Measurements from ENCODE around the gene ZNF524.
"Not testable (repeated sequence)": the region's sequence is repeated elsewhere in the genome, so short reads cannot be mapped to it uniquely, and the experiment has no call there.

Gene ZNF524

GRCh38 chr19:55581823-55582223 is 18.3 kb upstream of the ZNF524 start:
- no peak for DNase-seq

GRCh38 chr19:55582284-55582683 is 17.8 kb upstream of the ZNF524 start:
- DNase-seq: not testable (repeated sequence)

GRCh38 chr19:55583897-55584296 is 16.2 kb upstream of the ZNF524 start:
- not testable (repeated sequence) for DNase-seq

GRCh38 chr19:55584871-55585270 is 15.2 kb upstream of the ZNF524 start:
- no peak for DNase-seq

GRCh38 chr19:55585658-55586339 is 14.3 kb upstream of the ZNF524 start:
- no peak for DNase-seq

GRCh38 chr19:55586976-55587668 is 13.0 kb upstream of the ZNF524 start:
- DNase-seq: peak; percentile 77

- no peak for DNase-seq
Observed at GRCh38 chr19:55588738-55589137, 11.3 kb upstream of the ZNF524 start.

GRCh38 chr19:55590109-55590508 is 10.0 kb upstream of the ZNF524 start:
- DNase-seq: no peak

- no peak for DNase-seq
Observed at GRCh38 chr19:55590617-55591016, 9.5 kb upstream of the ZNF524 start.

- DNase-seq: no peak
Observed at GRCh38 chr19:55591555-55591954, 8.5 kb upstream of the ZNF524 start.

GRCh38 chr19:55592391-55593090 is 7.5 kb upstream of the ZNF524 start:
- no peak for DNase-seq

- no peak for DNase-seq
Observed at GRCh38 chr19:55593096-55593772, 6.9 kb upstream of the ZNF524 start.

- no peak for DNase-seq
Observed at GRCh38 chr19:55594996-55595545, 5.0 kb upstream of the ZNF524 start.

- DNase-seq: no peak
Observed at GRCh38 chr19:55596304-55596703, 3.8 kb upstream of the ZNF524 start.

- DNase-seq: no peak
Observed at GRCh38 chr19:55597501-55597921, 2.6 kb upstream of the ZNF524 start.

- DNase-seq: no peak
Observed at GRCh38 chr19:55598034-55598433, 2.1 kb upstream of the ZNF524 start.

- DNase-seq: peak; percentile 64
Observed at GRCh38 chr19:55598719-55599467, 1.2 kb upstream of the ZNF524 start.

- peak; percentile 78 for DNase-seq
Observed at GRCh38 chr19:55599468-55599841, 633 bp upstream of the ZNF524 start, which contains the start of gene FIZ1. FIZ1 (minus strand) TSS chr19:55599517; CDS start chr19:55597865, 1,652 bp downstream.

GRCh38 chr19:55600662-55601028 is 557 bp downstream of the ZNF524 start:
- no peak for DNase-seq

- DNase-seq: no peak
Observed at GRCh38 chr19:55601084-55601483, 996 bp downstream of the ZNF524 start.

- DNase-seq: no peak
Observed at GRCh38 chr19:55602104-55603001, 2.3 kb downstream of the ZNF524 start.

Data from 8988T (cell line).